ENCODE results near the gene HCST.

The HCST gene

DNA sequence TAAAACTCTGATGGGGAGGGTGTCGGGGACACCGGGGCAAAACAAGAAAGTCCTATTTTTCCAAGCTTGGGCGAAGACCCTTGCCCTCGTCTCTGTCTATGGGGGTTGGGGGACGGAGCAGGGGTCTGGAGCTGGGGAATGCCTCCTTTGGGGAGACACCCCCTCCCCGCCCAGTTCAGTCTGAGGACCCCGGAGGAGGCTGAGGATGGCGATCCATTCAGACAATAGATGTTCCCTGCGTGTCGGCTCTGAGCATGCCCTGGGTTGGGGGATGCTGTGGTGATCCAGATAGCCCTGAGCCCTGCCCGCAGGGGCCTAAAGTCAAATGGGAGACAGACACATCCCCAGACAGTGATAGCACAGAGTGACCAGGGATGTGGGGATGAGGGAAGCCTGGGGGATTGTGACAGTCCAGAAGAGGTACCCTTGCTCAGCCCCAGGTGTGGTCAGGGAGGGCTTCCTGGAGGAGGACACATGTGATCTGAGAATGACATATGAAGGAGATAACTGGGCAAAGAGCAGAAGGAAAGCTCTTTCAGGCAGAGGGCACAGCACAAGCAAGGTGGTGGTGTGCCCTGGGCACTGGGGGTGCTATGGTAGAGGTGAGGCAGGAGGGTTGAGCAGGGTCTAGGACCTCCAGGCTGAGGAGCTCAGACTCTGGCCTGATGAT lies 42.9 kb downstream of the HCST start:
- Mint-ChIP-seq H3K9me3 (ENCODE audit: low read depth) (no peaks in the 10 kb centered on the region), H3K4me3 (no peak overlapping the region), H3K36me3 (no peaks in the 10 kb centered on the region), H3K27me3 (no peaks in the 10 kb centered on the region), H3K4me1 (ENCODE audit: low read depth) (peaks cover 20% of the 10 kb centered on the region), H3K27ac (no peak overlapping the region)

GRCh38 chr19:35946203-35946602 lies 43.9 kb downstream of the HCST start:
- peak overlapping the region; percentile 34 for H3K27ac Mint-ChIP-seq

GRCh38 chr19:35949131-35949530 lies 46.8 kb downstream of the HCST start:
- no peaks in the 10 kb centered on the region for H3K27me3 Mint-ChIP-seq
- no peak overlapping the region for H3K4me3 Mint-ChIP-seq
- no peaks in the 10 kb centered on the region for H3K9me3 Mint-ChIP-seq (ENCODE audit: low read depth)
- H3K27ac Mint-ChIP-seq: peak overlapping the region; percentile 41
- H3K4me1 Mint-ChIP-seq (ENCODE audit: low read depth): peaks cover 43% of the 10 kb centered on the region
- no peaks in the 10 kb centered on the region for H3K36me3 Mint-ChIP-seq

More at GRCh38 chr19:35946203-35946602, 43.9 kb downstream of the HCST start:
- Mint-ChIP-seq H3K36me3 (no peaks in the 10 kb centered on the region), H3K4me3 (no peak overlapping the region), H3K9me3 (ENCODE audit: low read depth) (no peaks in the 10 kb centered on the region), H3K4me1 (ENCODE audit: low read depth) (peaks cover 23% of the 10 kb centered on the region), H3K27me3 (no peaks in the 10 kb centered on the region)

Data from activated naive CD8-positive, alpha-beta T cell (primary cell).